Head of caudate nucleus (tissue), 42 donors: ENCODE measurements around the gene URB2.
A peak's percentile ranks its signal among the peaks of the same experiment; 100 is the strongest.

Experiments used
- DNase-seq, 42 donors: peaks; one replicate each; pipeline versions ENCODE4 v3.0.0 to v3.0.0-alpha.2; 2020 to 2021; ENCODE audit warnings: mixed read lengths in 7 of 42
- intact Hi-C: fragments of 100-400 bp; cut with DNase I; formaldehyde crosslinking; loops from one replicate; pipeline ENCODE4 v1.15.0; 2022

Gene URB2

GRCh38 chr1:229640455-229640854 is 14.4 kb downstream of the URB2 start:
- intact Hi-C loops, result no loop called here
- DNase-seq, result peak in 1 of 42 donors; percentile 36

GRCh38 chr1:229641306-229641705 is 15.3 kb downstream of the URB2 start:
- intact Hi-C loops, result no loop called here
- DNase-seq, result peak in 1 of 42 donors; percentile 8

GRCh38 chr1:229642376-229642775 is 16.3 kb downstream of the URB2 start:
- peak in 1 of 42 donors; percentile 9 for DNase-seq
- intact Hi-C loops, result no loop called here

- DNase-seq, result peak in 1 of 42 donors; percentile 7
- intact Hi-C loops, result no loop called here
Observed at GRCh38 chr1:229642970-229643369, 16.9 kb downstream of the URB2 start.

GRCh38 chr1:229643996-229644745 is 18.1 kb downstream of the URB2 start:
- intact Hi-C loops, result no loop called here
- peak in 1 of 42 donors; percentile 34 for DNase-seq

- intact Hi-C loops, result no loop called here
- DNase-seq, result no peak
Observed at GRCh38 chr1:229645324-229645993, 19.4 kb downstream of the URB2 start.

GRCh38 chr1:229648406-229648805 is 22.4 kb downstream of the URB2 start:
- no peak for DNase-seq
- intact Hi-C loops, result no loop called here

- intact Hi-C loops, result no loop called here
- peak in 1 of 42 donors; percentile 8 for DNase-seq
Observed at GRCh38 chr1:229650045-229650444, 24.0 kb downstream of the URB2 start.

GRCh38 chr1:229651546-229651945 is 25.5 kb downstream of the URB2 start:
- no peak for DNase-seq
- intact Hi-C loops, result no loop called here

- intact Hi-C loops, result no loop called here
- DNase-seq, result no peak
Observed at GRCh38 chr1:229653420-229653819, 27.4 kb downstream of the URB2 start.

- intact Hi-C loops, result no loop called here
- DNase-seq, result no peak
Observed at GRCh38 chr1:229655781-229656180, 29.7 kb downstream of the URB2 start.

GRCh38 chr1:229657993-229658755 is 32.1 kb downstream of the URB2 start:
- intact Hi-C loops, result no loop called here
- no peak for DNase-seq

GRCh38 chr1:229661022-229661877 is 35.2 kb downstream of the URB2 start:
- peak; percentile 74 to 96 (median 89) for DNase-seq
- intact Hi-C loops, result loop anchor here (10.0 kb wide), 1 partner anchor 654 kb away; no protein-coding TSS in a partner anchor

- intact Hi-C loops, result loop anchor here (10.0 kb wide), 1 partner anchor 653 kb away; no protein-coding TSS in a partner anchor
Observed at GRCh38 chr1:229661897-229662296, 35.9 kb downstream of the URB2 start.

GRCh38 chr1:229664133-229664689 is 38.2 kb downstream of the URB2 start:
- intact Hi-C loops, result loop anchor here (10.0 kb wide), 1 partner anchor 651 kb away; no protein-coding TSS in a partner anchor

More at GRCh38 chr1:229661897-229662296, 35.9 kb downstream of the URB2 start:
- DNase-seq, result no peak

GRCh38 chr1:229665912-229666558 is 40.0 kb downstream of the URB2 start:
- peak in 16 of 42 donors; percentile 19 to 59 (median 27) for DNase-seq
- intact Hi-C loops, result loop anchor here (10.0 kb wide), 1 partner anchor 649 kb away; no protein-coding TSS in a partner anchor

More at GRCh38 chr1:229664133-229664689, 38.2 kb downstream of the URB2 start:
- peak in 36 of 42 donors; percentile 13 to 82 (median 54) for DNase-seq

GRCh38 chr1:229666585-229666984 is 40.5 kb downstream of the URB2 start:
- intact Hi-C loops, result loop anchor here (10.0 kb wide), 1 partner anchor 648 kb away; no protein-coding TSS in a partner anchor
- no peak for DNase-seq
